ENCODE measurements around the gene RNF144A. TPM values are rescaled to one million over a fixed set of nuclear protein-coding genes. Genes with fewer than 3 reads are reported as not detected.

The RNF144A gene
- total and polyA plus RNA-seq, 10 donors: 3.8 to 86.6 (median 50.9) TPM

GRCh38 chr2:6924101-6924923 lies 7.1 kb downstream of the RNF144A start:
- peak overlapping the region in 6 of 8 donors; percentile 63 to 94 (median 76) for H3K27ac ChIP-seq
- WGBS, 5 donors: 75 to 86% (median 80%) methylated on average over 17 to 19 of the region's 19 CpGs
- intact Hi-C loops (cut with DNase I; ENCODE audit: low total_unique reads): loop anchor here (5.0 kb wide), 1 partner anchor 103 kb away; no protein-coding TSS in a partner anchor
- H3K27me3 ChIP-seq (replicated peaks in 1 of 7): no peaks in the 10 kb centered on the region
- peaks cover 42 to 100% (median 91%) of the 10 kb centered on the region in 6 donors for H3K4me1 ChIP-seq
- TF ChIP-seq POLR2AphosphoS5 (IDR thresholded peaks at IDR 0.05) (no peak), CTCF (IDR thresholded peaks at IDR 0.05 in 8 of 11, conservative IDR thresholded peaks at IDR 0.05 in 3 of 11) (no peak), POLR2A (IDR thresholded peaks at IDR 0.05) (no peak)
- peaks cover 0 to 15% (median 3%) of the 10 kb centered on the region in 6 donors for H3K36me3 ChIP-seq
- H3K4me3 ChIP-seq: no peak overlapping the region
- DNase-seq: no peak
- H3K9me3 ChIP-seq: no peaks in the 10 kb centered on the region

DNA sequence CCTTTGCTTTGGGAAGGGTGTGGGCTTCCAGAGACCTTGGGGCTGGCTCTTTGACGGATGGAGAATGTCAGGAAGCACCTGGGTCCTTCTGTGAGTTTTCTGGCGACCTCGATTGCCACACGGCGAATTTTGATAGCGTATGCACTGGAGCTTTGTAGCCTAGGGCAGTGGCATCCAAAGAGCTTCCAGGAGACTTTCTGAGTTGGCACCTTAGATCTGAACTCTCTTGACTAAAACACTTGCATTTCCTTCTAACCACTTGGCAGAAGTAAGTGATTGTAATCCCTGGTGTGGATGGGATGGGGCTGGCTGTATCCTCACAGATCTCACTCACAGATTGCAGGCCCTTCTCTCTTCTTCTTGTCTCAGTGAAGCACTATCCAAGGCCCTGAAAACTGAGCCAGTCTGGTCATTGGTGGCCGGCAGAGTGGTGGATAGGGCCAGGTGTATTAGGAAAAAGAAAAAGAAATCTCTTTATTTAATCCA lies 7.8 kb downstream of the RNF144A start:
- WGBS, 5 donors: 38 to 64% (median 50%) methylated on average over 6 to 7 of the region's 7 CpGs
- intact Hi-C loops (cut with DNase I; ENCODE audit: low total_unique reads): loop anchor here (5.0 kb wide), 1 partner anchor 102 kb away; no protein-coding TSS in a partner anchor
- peak overlapping the region in 1 of 8 donors; percentile 5 for H3K4me3 ChIP-seq
- H3K9me3 ChIP-seq: no peaks in the 10 kb centered on the region
- TF ChIP-seq POLR2A (IDR thresholded peaks at IDR 0.05) (no peak), POLR2AphosphoS5 (IDR thresholded peaks at IDR 0.05) (peak in 2 of 3 donors; percentile 77 to 86), CTCF (IDR thresholded peaks at IDR 0.05 in 8 of 11, conservative IDR thresholded peaks at IDR 0.05 in 3 of 11) (no peak)
- H3K27ac ChIP-seq: peak overlapping the region in 7 of 8 donors; percentile 31 to 94 (median 75)
- DNase-seq: no peak
- no peaks in the 10 kb centered on the region for H3K27me3 ChIP-seq (replicated peaks in 1 of 7)
- peaks cover 0 to 15% (median 3%) of the 10 kb centered on the region in 6 donors for H3K36me3 ChIP-seq
- peaks cover 41 to 100% (median 91%) of the 10 kb centered on the region in 6 donors for H3K4me1 ChIP-seq

DNA sequence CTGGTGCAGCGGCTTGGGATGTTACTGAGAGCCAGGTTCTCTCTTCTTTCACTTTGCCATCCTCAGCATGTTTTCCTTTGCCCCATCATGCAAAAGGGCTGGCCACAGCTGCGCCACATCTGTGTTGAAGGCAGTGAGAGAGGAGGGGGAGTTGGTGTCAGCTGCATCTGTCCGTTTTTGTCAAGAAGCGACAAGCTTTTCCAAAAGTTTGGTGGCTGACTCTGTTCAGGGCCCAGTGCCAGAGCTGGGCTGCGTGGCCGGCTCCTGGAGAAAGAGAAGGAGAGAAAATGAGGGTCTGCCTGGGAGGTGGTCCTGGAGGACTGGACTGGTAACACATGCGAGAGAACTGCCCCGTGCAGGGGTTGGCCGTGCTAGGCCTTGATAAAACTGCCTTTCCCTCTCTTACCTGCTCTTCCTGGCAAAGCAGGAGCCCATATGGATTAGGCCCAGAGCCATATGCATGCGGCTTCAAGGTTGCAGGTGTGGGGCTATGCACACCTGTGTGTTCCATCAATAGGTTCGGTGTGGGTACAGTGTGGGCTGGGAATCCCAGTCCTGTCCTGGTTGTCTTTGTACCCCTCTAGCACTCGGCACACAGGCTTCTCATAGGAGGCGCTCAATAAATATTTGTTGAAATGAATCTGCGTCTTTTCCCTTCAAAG lies 9.0 kb downstream of the RNF144A start:
- 76 to 81% (median 79%) methylated on average over 12 to 14 of the region's 14 CpGs for WGBS, 5 donors
- Histone ChIP-seq H3K27me3 (replicated peaks in 1 of 7) (no peaks in the 10 kb centered on the region), H3K27ac (peak overlapping the region; percentile 23 to 94 (median 73)), H3K4me1 (peaks cover 38 to 100% (median 89%) of the 10 kb centered on the region in 6 donors), H3K9me3 (no peaks in the 10 kb centered on the region), H3K4me3 (peak overlapping the region in 2 of 8 donors; percentile 16 to 39), H3K36me3 (peaks cover 0 to 15% (median 3%) of the 10 kb centered on the region in 6 donors)
- intact Hi-C loops (cut with DNase I; ENCODE audit: low total_unique reads): no loop called here
- no peak for DNase-seq
- TF ChIP-seq CTCF (IDR thresholded peaks at IDR 0.05 in 8 of 11, conservative IDR thresholded peaks at IDR 0.05 in 3 of 11): no peak
- TF ChIP-seq POLR2AphosphoS5 (IDR thresholded peaks at IDR 0.05): no peak
- TF ChIP-seq POLR2A (IDR thresholded peaks at IDR 0.05): no peak
